ENCODE results near the gene NMUR2.

DNA sequence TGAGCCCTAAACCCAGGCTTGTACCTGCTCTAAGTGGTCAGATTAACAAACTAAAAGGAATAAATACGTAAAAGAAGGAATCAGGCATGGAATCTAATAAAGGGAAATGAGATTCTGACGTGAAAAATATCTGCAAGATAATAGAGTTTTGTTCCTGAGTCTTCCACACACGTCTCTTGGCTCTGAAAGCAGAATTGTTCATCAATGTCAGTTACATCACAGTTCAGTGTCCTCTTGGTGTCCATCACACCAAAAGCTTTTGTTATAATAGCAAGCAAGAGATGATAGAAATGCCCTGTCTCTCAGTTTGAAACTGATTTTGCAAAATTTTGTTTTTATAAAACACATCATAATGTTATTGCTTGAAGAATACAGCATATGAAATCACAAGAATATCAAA lies 34.7 kb upstream of the NMUR2 start:
- TF ChIP-seq POLR2AphosphoS5 (IDR thresholded peaks at IDR 0.05; ENCODE audit: low read depth, low read length) (no peak), SIN3A (IDR thresholded peaks at IDR 0.05; ENCODE audit: borderline replicate concordance, insufficient read depth, low read depth, low read length) (no peak), TCF7L2 (IDR thresholded peaks at IDR 0.05; ENCODE audit: low read depth, low read length) (no peak)
- TF ChIP-seq, protein P1, sequence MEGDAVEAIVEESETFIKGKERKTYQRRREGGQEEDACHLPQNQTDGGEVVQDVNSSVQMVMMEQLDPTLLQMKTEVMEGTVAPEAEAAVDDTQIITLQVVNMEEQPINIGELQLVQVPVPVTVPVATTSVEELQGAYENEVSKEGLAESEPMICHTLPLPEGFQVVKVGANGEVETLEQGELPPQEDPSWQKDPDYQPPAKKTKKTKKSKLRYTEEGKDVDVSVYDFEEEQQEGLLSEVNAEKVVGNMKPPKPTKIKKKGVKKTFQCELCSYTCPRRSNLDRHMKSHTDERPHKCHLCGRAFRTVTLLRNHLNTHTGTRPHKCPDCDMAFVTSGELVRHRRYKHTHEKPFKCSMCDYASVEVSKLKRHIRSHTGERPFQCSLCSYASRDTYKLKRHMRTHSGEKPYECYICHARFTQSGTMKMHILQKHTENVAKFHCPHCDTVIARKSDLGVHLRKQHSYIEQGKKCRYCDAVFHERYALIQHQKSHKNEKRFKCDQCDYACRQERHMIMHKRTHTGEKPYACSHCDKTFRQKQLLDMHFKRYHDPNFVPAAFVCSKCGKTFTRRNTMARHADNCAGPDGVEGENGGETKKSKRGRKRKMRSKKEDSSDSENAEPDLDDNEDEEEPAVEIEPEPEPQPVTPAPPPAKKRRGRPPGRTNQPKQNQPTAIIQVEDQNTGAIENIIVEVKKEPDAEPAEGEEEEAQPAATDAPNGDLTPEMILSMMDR (IDR thresholded peaks at IDR 0.05) = no peak
- TF ChIP-seq, protein P2, sequence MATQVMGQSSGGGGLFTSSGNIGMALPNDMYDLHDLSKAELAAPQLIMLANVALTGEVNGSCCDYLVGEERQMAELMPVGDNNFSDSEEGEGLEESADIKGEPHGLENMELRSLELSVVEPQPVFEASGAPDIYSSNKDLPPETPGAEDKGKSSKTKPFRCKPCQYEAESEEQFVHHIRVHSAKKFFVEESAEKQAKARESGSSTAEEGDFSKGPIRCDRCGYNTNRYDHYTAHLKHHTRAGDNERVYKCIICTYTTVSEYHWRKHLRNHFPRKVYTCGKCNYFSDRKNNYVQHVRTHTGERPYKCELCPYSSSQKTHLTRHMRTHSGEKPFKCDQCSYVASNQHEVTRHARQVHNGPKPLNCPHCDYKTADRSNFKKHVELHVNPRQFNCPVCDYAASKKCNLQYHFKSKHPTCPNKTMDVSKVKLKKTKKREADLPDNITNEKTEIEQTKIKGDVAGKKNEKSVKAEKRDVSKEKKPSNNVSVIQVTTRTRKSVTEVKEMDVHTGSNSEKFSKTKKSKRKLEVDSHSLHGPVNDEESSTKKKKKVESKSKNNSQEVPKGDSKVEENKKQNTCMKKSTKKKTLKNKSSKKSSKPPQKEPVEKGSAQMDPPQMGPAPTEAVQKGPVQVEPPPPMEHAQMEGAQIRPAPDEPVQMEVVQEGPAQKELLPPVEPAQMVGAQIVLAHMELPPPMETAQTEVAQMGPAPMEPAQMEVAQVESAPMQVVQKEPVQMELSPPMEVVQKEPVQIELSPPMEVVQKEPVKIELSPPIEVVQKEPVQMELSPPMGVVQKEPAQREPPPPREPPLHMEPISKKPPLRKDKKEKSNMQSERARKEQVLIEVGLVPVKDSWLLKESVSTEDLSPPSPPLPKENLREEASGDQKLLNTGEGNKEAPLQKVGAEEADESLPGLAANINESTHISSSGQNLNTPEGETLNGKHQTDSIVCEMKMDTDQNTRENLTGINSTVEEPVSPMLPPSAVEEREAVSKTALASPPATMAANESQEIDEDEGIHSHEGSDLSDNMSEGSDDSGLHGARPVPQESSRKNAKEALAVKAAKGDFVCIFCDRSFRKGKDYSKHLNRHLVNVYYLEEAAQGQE (IDR thresholded peaks at IDR 0.05; ENCODE audit: insufficient read depth in 1 of 2, low read depth in 2 of 2, low read length in 1 of 2) = no peak

All from Panc1 (cell line).